Hepatic stellate cell (primary cell): ENCODE data around the gene PHF5A.
A peak's percentile ranks its signal among the peaks of the same experiment; 100 is the strongest.
"Not testable (repeated sequence)": the region's sequence is repeated elsewhere in the genome, so short reads cannot be mapped to it uniquely, and the experiment has no call there.

ENCODE experiments used
- DNase-seq: peaks from one replicate; pipeline ENCODE4 v3.0.0; 2011; ENCODE audit warnings: low spot score

PHF5A gene

DNA sequence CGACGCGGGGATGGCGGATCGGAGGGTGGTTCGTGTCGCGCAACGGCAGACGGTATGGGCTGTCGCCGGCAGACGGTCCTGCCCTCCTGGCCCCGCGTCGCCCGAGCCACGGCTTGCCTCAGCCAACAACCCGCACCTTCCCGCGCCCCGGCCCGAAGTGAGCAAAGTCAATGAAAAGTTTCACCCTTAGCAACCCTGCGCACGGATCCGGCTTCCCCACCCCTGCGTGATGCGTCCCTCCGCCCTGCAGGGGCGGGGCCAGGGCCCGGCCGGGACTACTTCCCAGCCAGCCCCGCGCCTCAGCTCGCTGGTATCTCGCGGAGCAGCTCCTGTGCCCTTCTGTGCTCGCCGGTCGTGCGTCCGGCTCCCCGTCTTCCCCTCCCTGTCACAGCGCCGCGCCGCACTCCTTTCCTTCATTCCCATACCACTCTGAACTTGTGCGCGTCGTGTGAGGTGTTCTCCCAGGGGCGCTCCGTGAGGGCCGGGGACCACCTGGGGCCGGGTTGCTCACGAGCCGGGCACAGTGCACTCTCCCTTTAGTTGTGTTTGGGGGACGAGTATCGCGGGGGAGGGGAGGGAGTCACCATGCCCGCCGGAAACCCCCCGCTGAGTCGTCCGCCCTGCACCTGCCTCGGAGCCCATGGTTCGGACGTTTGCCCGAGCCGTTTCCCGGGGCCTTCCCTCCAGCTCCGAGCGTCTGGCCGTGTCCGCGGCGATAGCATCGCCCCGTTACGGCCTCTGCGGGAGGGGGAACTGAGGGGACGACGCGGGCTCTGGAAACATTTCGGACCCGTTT is 21.7 kb downstream of the PHF5A start, which contains the start of gene TOB2:
Gene TOB2 (minus strand): TSS at position 163 of the 796 bp plus-strand sequence. CDS start 9,456 bp downstream, outside the sequence.
- peak; percentile 92 for DNase-seq

DNA sequence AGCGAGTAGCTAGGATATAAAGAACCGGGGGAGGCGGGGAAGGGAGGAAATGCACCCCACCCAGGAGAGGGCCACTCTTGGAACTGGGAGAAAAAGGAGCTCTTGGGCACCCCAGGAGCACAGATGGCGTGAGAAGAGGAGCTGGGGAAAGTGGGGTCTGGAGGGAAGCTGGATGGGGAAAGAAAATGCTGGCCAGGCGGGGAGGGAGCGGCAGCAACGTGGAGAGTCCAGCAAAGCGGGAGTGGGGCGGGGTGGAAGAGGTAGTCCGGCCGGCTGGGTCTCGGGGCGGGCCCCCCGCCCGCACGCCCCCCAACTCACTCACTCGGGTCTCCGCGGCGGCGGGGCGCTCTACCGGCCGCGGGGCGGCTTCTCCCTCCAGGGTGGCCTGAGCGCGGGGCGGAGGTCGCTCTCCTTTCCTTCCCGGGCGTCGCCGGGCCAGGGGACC is 22.4 kb downstream of the PHF5A start:
- peak; percentile 12 for DNase-seq

DNA sequence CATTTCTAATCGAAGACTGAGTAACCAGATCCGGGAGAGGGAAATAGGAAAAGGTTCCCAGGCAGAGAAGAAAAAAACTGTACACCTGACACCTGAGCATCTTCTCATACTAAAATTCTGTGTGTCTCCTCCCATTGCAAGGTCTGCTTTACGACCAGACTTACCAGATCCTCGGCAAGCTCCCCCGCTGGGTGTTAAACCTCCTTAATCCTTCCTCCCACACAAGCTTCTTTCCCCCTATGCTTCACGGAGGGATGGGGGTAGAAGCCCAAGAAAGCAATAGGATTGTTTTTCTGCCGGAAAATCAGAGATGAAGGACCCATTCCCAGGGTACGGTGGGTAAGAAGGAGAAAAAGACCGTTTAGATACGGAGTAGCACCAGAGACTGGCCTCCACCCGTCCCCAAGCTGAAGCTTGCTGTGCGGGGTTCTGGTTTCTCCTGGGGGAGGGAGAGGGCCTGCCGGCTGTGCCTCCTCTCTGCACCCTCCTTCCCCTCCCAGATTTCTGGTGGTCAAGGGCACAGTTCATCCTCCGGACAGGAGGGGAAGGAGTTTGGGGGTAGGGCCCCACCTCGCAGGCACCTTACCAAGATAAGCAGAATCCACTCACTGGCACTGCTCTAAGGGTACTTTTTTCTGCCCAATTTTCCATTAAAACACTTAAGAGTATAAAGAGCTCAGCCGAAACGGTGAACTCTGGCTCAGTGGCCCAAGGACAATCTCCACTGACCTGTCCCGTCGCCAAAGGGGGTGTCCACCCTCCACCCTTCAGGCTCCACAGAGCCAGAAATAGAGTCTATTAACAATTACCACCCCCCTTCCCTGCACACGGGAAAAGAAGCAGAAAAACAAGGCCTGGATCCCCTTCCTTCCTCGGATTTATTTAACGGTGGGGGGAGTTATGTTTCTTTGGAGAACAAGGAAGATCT is 23.1 kb downstream of the PHF5A start:
- no peak for DNase-seq

DNA sequence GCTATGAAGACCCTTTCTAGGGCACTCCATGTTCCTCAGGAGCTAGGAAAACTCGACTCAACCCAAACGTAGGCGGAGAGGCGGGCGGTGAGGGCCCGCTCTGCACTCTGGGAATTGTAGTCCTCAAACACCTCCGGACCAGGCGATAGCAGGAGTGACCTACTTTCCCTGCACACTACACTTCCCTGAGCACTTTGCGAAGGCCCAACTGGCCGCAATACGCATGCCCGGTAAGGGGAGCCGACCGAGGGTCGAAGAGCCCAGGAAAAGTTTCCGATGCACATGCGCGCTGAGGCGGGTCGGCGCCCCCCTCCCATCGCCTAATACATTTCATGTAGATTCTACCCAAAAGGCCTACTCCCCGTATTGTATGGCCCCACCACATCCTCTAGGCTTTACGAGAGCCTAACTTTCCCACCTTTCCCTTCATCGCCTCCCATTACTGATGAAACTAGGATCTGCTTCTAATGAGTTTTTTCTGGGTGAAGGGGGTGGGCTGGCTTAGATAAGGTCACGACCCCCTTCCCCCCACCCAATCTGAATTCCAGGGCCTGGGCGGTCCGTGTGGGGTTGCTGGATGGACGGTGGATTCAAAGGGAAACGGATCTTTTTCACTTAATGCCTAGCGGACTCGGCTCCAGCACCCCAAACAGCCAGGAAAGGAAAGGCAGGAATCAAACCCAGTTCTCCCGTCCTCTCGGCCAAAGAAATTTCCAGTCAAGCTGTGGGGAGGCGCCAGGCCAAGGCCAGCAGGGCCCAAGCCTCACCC is 23.9 kb downstream of the PHF5A start:
- DNase-seq: peak; percentile 94

DNA sequence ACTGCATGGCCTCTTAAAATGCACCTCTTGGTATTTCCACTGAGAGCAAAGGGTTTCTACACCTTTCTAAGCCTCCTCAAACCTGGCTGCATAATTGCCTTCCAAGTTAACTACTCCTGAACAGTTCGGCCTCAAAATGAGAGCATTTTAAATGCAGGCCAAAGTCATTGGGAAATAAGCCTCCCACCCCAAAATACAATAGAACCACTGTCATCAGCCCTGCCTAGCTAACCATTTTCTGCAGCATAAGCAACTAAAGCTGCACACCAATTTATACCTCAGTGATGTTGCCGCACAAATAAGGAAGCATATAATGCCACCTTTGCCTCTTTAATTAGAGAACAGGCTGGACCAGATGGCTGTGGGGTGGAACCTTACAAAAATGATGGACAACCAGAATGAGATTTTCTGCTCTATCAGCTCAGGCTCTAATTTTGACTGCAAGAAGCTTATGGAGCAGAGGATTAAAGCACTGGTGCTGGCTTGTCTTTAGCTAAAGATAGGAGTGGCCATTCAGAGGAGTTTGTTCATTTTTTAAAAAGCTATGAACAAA is 26.2 kb downstream of the PHF5A start:
- DNase-seq: no peak

DNA sequence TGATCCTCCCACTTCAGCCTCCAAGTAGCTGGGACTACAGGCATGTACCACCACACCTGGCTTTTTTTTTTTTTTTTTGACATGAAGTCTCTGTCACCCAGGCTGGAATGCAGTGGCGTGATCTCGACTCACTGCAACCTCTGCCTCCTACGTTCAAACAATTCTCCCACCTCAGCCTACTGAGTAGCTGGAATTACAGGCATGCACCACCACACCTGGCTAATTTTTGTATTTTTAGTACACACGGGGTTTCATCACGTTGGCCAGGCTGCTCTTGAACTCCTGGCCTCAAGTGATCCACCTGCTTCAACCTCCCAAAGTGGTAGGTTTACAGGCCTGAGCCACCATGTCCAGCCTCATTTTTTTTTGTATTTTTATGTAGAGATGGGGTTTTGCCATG is 28.0 kb downstream of the PHF5A start:
- not testable (repeated sequence) for DNase-seq

DNA sequence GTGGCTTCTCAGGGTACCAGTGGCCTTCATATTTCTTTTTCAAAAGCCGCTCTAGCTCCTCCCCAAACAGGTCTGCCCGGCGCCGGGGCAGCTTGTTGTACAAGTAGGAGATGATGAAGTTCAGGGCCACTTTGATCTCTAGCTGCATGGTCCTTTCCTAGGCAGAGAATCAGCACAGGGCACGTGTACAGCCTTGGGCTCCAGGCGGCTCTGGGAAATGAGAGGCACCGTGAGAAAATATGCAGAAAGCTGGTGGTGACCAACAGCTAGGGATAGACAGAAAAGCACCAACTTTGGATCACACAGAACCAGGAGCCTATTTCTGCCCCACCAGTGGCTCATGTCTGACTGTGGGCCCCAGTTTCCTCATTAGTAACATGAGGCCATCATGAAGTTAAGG is 31.3 kb downstream of the PHF5A start:
- DNase-seq: no peak

DNA sequence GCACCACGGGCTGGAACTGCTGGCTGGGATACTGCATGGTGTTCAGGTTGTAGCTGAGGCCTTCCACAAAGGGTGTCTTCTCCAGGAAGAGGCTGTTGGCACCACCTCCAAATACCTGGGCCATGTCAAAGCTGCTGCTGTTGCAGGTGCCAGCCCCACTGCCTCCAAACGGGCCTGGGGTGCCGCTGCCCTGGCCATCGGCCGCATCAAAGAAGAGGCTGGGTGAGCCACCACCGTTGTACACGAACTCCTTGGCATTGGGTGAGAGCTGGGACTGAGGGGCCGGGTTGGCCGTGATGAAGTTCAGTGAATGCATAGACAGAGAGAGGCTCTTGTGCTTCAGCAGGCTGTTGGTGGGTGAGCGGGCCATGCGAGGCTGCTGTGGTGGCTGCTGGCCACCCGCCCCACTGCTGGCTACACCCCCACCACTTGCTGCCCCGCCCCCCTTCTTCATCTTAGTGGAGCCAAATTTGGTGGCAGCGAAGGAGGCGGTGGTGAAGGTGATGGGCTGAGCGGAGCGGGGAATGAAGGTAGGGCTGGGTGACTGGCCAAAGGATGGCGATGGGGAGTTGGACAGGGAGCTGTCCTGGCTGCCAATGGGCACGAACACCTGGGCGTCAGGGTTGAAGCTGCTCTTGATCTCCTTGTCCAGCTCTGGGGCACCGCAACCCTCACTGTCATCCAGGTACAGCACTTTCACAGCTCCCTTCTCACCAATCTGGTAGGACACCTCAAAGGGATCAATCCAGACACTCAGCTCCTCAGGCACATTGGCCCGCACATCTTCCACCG is 32.0 kb downstream of the PHF5A start:
- no peak for DNase-seq

DNA sequence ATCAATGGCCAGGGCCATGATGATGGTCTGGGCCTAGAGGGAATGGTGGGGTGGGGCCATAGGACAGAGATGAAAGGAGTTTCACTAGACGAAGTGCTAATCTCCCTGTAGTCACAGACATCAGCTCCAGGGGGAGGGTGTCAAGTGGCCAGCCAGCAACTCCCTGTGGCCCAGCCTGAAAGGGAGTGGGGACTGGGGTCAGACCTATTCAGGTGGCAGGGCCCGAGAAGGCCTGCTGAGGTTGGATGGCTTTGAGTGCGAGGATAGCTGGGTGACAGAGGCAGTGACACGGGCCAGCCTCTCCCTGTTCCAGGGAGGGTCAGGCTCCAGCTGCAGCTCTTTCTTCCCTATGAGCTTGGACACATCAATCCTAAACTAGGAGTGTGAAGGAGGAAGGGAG is 32.9 kb downstream of the PHF5A start:
- DNase-seq: no peak

DNA sequence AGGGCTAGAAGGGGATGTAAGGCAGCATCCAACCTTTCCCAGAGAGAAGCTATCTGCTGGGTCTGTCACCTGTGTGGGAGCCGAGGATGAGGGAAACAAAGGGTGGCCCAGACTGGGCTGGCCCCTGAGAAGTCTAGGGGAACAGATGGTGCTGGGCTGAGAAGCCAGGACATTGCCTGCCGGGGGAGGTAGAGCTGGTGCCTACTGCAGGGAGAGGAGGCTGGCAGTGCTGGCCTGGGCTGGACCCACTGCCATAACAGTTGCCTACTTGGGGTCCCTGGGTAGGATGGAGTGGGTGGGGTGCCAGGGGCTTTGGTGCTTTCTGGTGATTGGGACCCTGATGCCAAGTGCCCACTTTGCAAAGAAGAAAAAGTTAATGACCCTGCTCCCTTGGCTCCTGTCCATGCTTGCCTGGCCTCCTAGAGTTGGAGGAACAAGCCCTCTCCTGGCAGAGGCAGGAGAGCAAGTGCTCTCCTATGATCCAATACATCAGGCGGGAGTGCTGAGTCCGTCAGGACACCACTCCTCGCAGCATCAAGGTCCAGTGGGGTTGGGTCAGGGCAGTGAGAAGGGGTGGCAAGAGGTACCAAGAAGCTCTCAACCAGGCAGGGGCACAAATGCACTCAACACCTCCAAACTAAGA is 34.0 kb downstream of the PHF5A start:
- not testable (repeated sequence) for DNase-seq

DNA sequence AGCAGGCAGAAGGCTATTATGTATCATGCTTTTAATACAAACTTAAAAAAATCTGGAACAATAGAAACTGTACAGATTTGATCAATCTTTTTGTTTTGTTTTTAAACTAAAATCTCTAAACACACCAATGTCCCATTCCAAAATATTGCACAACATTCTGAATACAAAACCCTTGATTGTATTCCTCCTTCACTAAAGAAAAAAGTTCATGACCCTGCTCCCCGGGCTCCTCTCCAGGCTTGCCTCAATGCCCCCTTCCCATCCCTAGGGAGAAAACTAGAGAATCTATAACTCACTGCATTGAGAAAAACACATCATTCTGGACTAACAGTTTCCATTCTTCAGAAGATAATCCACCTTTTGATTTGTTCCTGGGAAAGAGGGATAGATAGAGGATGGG is 35.0 kb downstream of the PHF5A start:
- not testable (repeated sequence) for DNase-seq

DNA sequence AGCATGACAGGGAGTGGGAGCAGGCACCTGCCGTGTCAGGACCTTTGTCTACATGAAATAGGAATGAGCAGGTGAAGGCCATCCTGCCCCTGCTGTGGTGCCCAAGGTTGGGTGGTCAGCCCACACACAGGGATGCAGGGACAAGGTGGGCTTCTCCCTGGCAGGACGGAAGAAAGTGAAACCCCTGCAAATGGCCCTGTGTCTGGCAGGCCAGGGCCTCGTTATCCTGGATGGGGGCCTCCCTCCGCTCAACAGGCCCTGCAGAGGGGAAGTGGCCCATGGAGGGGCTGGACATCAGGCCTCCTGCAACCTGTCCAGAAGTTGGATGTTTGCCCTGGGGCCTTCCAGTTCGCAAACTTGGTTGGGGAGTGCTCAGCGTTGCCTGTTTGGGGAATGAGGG is 36.8 kb downstream of the PHF5A start:
- no peak for DNase-seq

DNA sequence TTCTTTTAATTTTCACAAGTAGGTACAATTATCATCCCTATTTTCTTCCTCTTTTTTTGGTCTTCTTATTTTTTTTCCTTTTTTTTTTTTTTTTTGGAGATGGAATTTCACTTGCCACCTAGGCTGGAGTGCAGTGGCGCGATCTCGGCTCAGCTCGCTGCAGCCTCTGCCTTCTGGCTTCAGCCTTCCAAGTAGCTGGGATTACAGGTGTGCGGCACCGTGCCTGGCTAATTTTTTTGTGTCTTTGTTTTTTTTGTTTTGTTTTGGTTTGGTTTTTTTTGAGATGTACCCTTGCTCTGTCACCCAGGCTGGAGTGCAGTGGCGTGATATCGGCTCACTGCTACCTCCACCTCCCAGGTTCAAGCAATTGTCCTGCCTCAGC is 38.5 kb downstream of the PHF5A start:
- DNase-seq: no peak

DNA sequence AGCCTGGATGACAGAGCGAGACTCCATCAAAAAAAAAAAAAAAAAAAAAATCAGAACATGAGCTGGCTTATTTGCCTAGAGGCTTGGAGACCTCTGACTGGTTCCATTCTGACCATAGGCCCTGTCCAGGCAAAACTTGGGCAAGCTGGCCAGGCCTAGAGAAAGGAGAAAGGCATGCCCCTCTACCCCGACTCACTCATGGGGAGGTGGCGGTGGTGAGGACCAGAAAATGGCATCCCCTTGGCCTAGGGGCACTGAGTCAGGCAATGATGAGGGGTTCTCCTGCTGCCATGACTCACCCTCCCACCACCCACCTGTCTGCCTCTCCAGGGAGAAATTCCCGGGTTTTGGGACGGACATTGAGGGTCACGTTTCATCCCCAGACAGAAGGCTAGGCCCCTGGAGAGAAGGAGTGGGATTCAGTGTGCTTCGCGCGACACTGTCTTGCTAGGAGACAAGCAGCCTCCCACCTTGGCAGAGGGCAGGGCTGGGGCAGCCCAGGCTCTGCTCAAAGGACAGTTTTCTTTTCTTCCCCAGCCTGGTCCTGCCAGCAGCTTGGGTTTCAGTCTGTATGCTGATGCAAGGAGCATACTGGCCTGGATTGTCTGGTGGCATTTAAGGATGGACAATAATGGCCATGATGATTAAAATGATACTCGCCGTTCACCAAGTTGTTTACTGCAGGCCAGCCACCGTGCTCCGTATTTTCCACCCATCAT is 39.1 kb downstream of the PHF5A start:
- DNase-seq: no peak

DNA sequence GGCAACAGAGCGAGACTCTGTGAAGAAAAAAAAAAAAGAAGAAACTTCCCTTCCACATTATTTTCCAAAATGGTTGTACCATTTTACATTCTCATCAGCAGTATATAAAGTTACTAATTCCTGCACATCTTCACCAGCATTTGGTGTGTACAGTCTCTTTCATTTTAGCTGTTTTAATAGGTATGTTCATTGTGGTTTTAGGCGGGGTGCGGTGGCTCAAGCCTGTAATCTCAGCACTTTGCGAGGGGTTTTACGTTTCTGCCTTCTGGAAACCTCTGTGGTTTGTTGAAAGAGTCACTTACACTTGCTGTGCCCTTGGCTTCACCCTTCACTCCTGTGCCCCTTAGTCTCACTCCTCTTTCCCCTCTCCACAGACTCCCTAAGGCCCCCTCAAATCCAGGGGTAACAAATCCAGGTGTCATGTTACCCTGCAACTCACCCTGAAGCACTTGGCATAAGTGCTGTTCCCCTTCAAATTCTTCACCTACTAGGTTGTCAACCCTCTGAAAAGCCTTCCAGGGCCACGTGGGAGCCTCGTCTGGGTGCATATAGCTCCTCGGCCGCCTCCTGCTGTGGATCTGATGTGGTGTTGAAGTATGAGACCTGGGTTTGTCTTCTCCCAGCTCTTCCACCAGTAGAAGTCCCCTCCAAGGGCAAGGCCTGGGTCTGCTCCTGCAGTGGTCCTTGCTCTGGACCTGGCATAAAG is 42.7 kb downstream of the PHF5A start:
- DNase-seq: no peak

DNA sequence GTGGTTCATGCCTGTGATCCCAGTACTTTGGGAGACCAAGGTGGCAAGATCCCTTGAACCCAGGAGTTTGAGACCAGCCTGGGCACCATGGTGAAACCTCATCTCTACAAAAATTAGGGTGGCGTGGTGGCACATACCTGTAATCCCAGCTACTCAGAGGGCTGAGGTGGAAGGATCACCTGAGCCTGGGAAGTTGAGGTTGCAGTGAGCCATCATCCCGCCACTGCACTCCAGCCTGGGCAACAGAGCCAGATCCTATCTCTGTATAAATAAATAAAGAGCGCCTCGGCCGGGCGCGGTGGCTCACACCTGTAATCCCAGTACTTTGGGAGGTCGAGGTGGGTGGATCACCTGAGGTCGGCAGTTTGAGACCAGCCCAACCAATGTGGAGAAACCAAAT is 49.8 kb downstream of the PHF5A start:
- DNase-seq: no peak

DNA sequence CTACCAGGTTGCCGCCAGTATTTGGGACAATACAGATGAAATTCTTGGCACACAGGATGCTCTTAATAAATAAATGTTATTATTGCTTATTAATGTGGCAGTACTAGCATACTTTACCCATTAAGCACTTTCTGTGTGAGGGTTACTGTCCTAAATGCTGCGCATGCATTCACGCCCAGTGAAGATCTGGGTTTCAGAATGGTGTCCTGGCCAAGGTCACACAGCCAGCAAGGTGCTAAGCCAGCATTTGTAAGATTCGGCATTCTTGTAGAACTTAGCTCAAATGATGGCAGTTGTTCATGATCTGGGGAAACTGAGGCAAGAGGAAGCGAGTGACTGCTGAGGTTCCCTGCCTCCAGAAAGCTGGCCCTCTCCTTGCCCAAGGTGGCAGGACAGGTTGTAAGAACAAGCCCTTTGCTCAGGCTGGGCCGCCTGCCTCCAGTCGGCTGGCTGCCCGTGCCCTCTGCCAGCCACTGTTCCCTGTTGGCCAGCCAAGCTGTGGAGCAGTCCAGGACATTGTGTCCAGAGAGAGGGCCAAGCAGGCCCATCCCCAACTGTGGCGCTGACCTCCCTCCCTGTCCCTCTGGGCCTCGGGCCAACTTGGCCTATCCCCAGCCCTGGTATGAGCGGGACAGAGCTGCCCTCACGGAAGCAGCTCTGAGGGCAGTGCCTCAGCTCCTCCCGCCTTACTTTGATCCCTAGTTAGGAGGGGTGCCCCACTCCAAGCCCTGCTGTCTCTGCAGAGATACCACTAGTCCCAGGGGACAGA is 50.7 kb downstream of the PHF5A start:
- DNase-seq: peak; percentile 21

DNA sequence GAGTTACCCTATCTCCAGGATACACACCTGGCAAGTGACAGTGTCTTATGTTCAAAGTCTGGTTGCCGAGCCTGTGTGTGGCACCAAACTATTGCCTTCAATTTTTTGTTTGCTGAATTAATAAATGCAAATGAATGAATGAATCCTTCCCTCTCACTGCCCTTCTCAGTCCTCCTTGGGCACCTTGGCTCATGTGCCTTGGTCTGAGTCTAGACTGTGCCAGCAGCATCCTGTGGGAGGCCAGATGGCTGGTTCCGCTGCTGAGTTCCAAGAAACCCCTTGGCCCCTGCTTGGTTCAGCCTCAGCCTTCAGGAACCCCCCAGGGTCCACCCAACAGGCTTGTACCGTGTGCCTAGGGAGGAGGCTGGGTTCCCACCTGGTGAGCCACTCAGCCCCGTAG is 52.9 kb downstream of the PHF5A start:
- DNase-seq: no peak
